Esophagus squamous epithelium (tissue), 5 donors: ENCODE measurements around the gene UBC. TPM values are rescaled to one million over a fixed set of nuclear protein-coding genes. Genes with fewer than 3 reads are reported as not detected.

ENCODE experiments used
- DNase-seq: peaks from one replicate; lab custom pipeline; 2025; lab: John Stamatoyannopoulos, UW
- H3K27ac ChIP-seq, 4 donors: fragments of 200-600 bp; sonication (generic); one replicate each; pipeline ENCODE4 v1.5.1; 2016 to 2019; ENCODE audit warnings: mild to moderate bottlenecking in 1 of 4
- H3K27me3 ChIP-seq, 4 donors: fragments of 200-600 bp; sonication (generic); 1 replicate in 3 of 4; 2 replicates in 1 of 4; pipeline versions ENCODE4 v1.5.1 to v1.6.0; 2017 to 2021; ENCODE audit warnings: antibody characterized with exemption in 1 of 4
- H3K36me3 ChIP-seq, 3 donors: fragments of 200-600 bp; sonication (generic); one replicate each; pipeline ENCODE4 v1.5.1; 2016 to 2019
- H3K4me1 ChIP-seq, 3 donors: fragments of 200-600 bp; sonication (generic); one replicate each; pipeline ENCODE4 v1.5.1; 2017 to 2019
- H3K4me3 ChIP-seq, 4 donors: fragments of 200-600 bp; sonication (generic); 1 replicate in 3 of 4; 2 replicates in 1 of 4; pipeline ENCODE4 v1.5.1; 2016 to 2019; ENCODE audit warnings: mild to moderate bottlenecking in 2 of 4, moderate library complexity in 1 of 4
- H3K9me3 ChIP-seq, 3 donors: fragments of 200-600 bp; sonication (generic); one replicate each; pipeline ENCODE4 v1.5.1; 2016 to 2019
- POLR2A ChIP-seq, 4 donors: fragments of 450-650 bp; IDR thresholded peaks; one replicate each; pipeline ENCODE4 v1.6.1; 2017; ENCODE audit warnings: antibody characterized with exemption in 4 of 4, mild to moderate bottlenecking in 4 of 4, moderate library complexity in 3 of 4
- WGBS, 2 donors: methylation state at CpG; one replicate each; pipeline ENCODE4 v1.1.5; 2018; 5-methylcytosine and 5-hydroxymethylcytosine counted together
- intact Hi-C: fragments of 100-400 bp; cut with DNase I; formaldehyde crosslinking; loops from one replicate; pipeline ENCODE4 v1.15.0; 2022
- total RNA-seq, 4 donors: library from RNA; depleted of rRNA; stranded (reverse); fragments of >200 nt; gene quantifications; one replicate each; pipeline ENCODE4 v1.1.0, GENCODE V29; 2016
- TF ChIP-seq, protein P1 (sequence below), 6 experiments: fragments of 450-650 bp in 4 of 6; fragments of 200-600 bp in 2 of 6; sonication (generic) in 2 of 6; IDR thresholded peaks; one replicate each; pipeline ENCODE4 v1.5.1; 2016 to 2019; ENCODE audit warnings: antibody characterized with exemption in 6 of 6, mild to moderate bottlenecking in 4 of 6, moderate library complexity in 4 of 6
- donor health status: DM: yes; HTN: yes; CAD: no.

The UBC gene
- total RNA-seq, 4 donors from 2014 or later, result 1,012 to 1,417 (median 1,215) TPM

DNA sequence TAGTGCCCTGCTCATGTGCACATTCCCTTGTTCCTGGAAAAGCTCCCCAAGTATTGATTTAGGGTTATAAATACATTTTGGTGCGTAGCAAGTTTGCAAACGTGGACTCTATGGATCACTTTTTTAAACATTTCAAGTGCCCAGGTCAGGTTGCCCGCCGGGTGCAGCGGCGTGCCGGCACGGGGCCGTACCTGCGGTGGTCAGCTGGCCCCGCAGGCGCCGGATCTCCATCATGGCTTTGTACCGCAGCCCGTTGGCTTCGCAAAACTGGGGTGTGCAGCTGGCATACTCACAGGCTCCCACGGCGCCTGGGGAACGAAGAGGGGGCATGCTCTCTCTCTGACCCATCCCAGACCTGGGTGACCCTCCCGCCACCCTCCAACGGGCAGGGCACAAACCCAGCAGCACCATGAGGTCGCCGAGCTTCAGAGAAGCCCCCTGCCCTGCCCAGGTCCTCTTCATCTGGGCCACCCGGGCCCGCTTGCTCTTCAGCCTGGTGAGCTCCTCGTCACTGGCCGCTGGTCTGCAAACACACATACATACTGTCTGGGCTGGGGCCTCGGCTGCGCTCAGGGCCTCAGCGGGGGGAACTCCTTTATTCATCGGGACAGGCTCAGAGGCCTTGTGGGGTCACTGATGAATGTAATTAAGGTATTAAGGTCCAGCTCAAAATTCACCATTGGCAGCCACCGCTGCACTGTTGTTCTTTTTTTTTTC lies 39.4 kb upstream of the UBC start:
- no peaks in the 10 kb centered on the region for H3K4me1 ChIP-seq
- intact Hi-C loops, result no loop called here
- no peak for DNase-seq
- H3K9me3 ChIP-seq, result no peaks in the 10 kb centered on the region
- TF ChIP-seq, protein P1, sequence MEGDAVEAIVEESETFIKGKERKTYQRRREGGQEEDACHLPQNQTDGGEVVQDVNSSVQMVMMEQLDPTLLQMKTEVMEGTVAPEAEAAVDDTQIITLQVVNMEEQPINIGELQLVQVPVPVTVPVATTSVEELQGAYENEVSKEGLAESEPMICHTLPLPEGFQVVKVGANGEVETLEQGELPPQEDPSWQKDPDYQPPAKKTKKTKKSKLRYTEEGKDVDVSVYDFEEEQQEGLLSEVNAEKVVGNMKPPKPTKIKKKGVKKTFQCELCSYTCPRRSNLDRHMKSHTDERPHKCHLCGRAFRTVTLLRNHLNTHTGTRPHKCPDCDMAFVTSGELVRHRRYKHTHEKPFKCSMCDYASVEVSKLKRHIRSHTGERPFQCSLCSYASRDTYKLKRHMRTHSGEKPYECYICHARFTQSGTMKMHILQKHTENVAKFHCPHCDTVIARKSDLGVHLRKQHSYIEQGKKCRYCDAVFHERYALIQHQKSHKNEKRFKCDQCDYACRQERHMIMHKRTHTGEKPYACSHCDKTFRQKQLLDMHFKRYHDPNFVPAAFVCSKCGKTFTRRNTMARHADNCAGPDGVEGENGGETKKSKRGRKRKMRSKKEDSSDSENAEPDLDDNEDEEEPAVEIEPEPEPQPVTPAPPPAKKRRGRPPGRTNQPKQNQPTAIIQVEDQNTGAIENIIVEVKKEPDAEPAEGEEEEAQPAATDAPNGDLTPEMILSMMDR (IDR thresholded peaks at IDR 0.05), result no peak
- TF ChIP-seq POLR2A (IDR thresholded peaks at IDR 0.05), result no peak
- H3K4me3 ChIP-seq, result no peak overlapping the region
- WGBS, 2 donors, result 88 to 95% methylated on average over 5 to 18 of the region's 32 CpGs
- H3K27me3 ChIP-seq, result no peaks in the 10 kb centered on the region
- peaks cover 28 to 100% (median 40%) of the 10 kb centered on the region in 3 donors for H3K36me3 ChIP-seq
- no peak overlapping the region for H3K27ac ChIP-seq

DNA sequence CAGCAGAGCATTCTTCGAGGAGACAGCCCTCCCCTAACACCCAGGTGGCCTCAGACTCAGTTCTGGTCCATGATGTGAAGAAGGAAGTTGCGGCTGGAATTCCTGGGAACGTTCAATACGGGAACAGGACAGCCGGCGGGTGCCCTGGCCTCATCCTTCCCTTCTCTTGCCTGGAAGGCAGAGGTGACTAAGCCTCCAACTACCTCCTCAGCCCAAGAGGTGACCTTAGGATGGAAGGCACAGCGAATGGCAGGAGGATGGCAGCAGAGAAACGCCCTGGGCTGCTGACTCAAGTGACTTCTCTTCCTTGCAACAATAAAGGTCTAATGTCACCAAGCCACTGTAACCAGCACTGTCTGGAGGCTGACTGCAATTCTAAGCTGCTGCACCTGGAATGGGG lies 38.4 kb upstream of the UBC start:
- Histone ChIP-seq H3K9me3 (no peaks in the 10 kb centered on the region), H3K36me3 (peaks cover 32 to 100% (median 44%) of the 10 kb centered on the region in 3 donors), H3K27ac (no peak overlapping the region), H3K4me1 (no peaks in the 10 kb centered on the region), H3K4me3 (no peak overlapping the region), H3K27me3 (no peaks in the 10 kb centered on the region)
- no peak for DNase-seq
- intact Hi-C loops, result no loop called here
- TF ChIP-seq, protein P1 (IDR thresholded peaks at IDR 0.05), result no peak
- TF ChIP-seq POLR2A (IDR thresholded peaks at IDR 0.05), result no peak
- 62 to 80% methylated on average over 4 to 7 of the region's 8 CpGs for WGBS, 2 donors

- WGBS, 2 donors, result 90 to 98% methylated on average over 2 to 7 of the region's 17 CpGs
- no peaks in the 10 kb centered on the region for H3K27me3 ChIP-seq
- no peak overlapping the region for H3K27ac ChIP-seq
- peaks cover 38 to 100% (median 45%) of the 10 kb centered on the region in 3 donors for H3K36me3 ChIP-seq
- TF ChIP-seq, protein P1 (IDR thresholded peaks at IDR 0.05), result no peak
- TF ChIP-seq POLR2A (IDR thresholded peaks at IDR 0.05), result no peak
- H3K4me1 ChIP-seq, result no peaks in the 10 kb centered on the region
- intact Hi-C loops, result no loop called here
- no peaks in the 10 kb centered on the region for H3K9me3 ChIP-seq
- DNase-seq, result no peak
- H3K4me3 ChIP-seq, result no peak overlapping the region
These were observed 37.8 kb upstream of the UBC start for GRCh38 chr12:124952295-124952694.

DNA sequence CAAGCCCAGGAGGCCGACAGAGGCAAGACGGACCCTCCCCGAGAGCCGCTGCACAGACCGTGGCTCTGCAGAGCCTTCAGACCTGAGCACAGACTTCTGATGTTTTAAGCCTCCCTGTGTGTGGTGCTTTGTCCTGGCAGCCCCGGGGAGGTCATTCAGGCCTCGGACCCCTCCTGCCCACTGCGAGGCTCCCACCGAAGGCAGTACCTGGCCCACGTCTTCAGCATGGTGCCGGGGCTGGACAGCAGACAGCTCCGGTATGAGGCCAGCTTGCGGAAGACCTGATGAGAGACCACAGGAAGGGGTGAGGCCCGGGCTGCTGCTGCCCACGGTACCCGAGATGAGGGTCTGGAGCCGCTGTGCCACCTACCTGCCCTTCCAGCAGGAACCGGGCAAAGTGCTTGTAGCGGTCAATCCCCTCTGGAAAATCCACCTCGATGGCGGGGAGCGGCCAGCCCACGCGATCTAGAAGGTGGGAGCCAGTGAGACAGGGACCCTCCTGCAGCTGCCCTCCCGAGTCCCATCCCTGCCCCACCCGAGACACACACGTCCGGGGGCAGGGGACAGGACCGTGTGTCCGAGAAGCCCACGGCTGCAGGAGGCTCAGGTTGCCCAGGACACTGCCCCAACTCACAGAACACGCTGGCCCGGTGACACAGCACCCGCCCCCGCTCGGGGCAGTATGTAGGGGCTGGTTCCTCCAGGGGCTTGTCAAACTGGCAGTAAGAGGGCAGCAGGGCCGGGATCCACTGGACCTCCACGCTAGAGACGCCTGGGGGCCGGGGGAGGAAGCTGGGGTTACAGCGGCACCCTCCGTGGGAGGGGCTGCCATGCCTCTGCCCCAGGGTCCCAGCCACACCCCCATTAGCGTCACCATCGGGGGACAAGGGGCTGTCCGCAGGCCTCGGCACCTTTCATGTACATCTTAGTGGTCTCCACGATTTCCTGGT lies 35.6 kb upstream of the UBC start:
- intact Hi-C loops, result no loop called here
- peaks cover 30 to 98% (median 32%) of the 10 kb centered on the region in 3 donors for H3K36me3 ChIP-seq
- no peaks in the 10 kb centered on the region for H3K27me3 ChIP-seq
- no peaks in the 10 kb centered on the region for H3K4me1 ChIP-seq
- no peak overlapping the region for H3K27ac ChIP-seq
- TF ChIP-seq, protein P1 (IDR thresholded peaks at IDR 0.05), result no peak
- TF ChIP-seq POLR2A (IDR thresholded peaks at IDR 0.05), result no peak
- 93 to 98% methylated on average over 11 to 18 of the region's 47 CpGs for WGBS, 2 donors
- no peak overlapping the region for H3K4me3 ChIP-seq
- no peak for DNase-seq
- no peaks in the 10 kb centered on the region for H3K9me3 ChIP-seq

- no peak for DNase-seq
- peaks cover 30 to 88% (median 32%) of the 10 kb centered on the region in 3 donors for H3K36me3 ChIP-seq
- 91% methylated on average over 4 of the region's 12 CpGs; no CpG with 5 or more reads in 1 of the 2 donors for WGBS, 2 donors
These were observed 34.6 kb upstream of the UBC start for GRCh38 chr12:124949066-124949465.

More at GRCh38 chr12:124949066-124949465, 34.6 kb upstream of the UBC start:
- Histone ChIP-seq H3K27ac (no peak overlapping the region), H3K27me3 (no peaks in the 10 kb centered on the region), H3K9me3 (no peaks in the 10 kb centered on the region), H3K4me1 (no peaks in the 10 kb centered on the region), H3K4me3 (no peak overlapping the region)
- TF ChIP-seq POLR2A (IDR thresholded peaks at IDR 0.05), result no peak
- TF ChIP-seq, protein P1 (IDR thresholded peaks at IDR 0.05), result no peak
- intact Hi-C loops, result no loop called here
